Activated B cell treated with CpG ODN at 0.5 μM for 24 hours (primary cell): ENCODE measurements around the gene CCDC92B. TPM values are rescaled to one million over a fixed set of nuclear protein-coding genes. Genes with fewer than 3 reads are reported as not detected.

Experiments used
- ATAC-seq: fragments of 200-7000 bp; cut with Tn5 transposase; one replicate; pipeline ENCODE4 v1.10.0; 2021; ENCODE audit warnings: low read depth, mild to moderate bottlenecking, moderate library complexity
- CTCF ChIA-PET: fragments of 350-600 bp; sonication (Branson Sonifier 250); formaldehyde crosslinking; loops from one replicate; lab custom pipeline; 2021; ENCODE audit warnings: antibody characterized with exemption; lab: Charles Lee
- POLR2A ChIA-PET: fragments of 350-600 bp; sonication (Branson Sonifier 250); formaldehyde crosslinking; loops from one replicate; lab custom pipeline; 2021; ENCODE audit warnings: antibody characterized with exemption; lab: Charles Lee
- DNase-seq: peaks from one replicate; pipeline ENCODE4 v3.0.0; 2022
- H3K27ac Mint-ChIP-seq: one replicate; pipeline ENCODE4 v1.8.0; 2020; ENCODE audit warnings: mixed read lengths
- H3K27me3 Mint-ChIP-seq: one replicate; pipeline ENCODE4 v1.8.0; 2021; ENCODE audit warnings: mixed read lengths
- H3K36me3 Mint-ChIP-seq: one replicate; pipeline ENCODE4 v1.8.0; 2021; ENCODE audit warnings: low read depth, mixed read lengths
- H3K4me1 Mint-ChIP-seq: one replicate; pipeline ENCODE4 v1.8.0; 2021; ENCODE audit warnings: mixed read lengths
- H3K4me3 Mint-ChIP-seq: one replicate; pipeline ENCODE4 v1.8.0; 2020; ENCODE audit warnings: mild to moderate bottlenecking, mixed read lengths
- H3K9me3 Mint-ChIP-seq: one replicate; pipeline ENCODE4 v1.8.0; 2020; ENCODE audit warnings: mixed read lengths
- intact Hi-C: fragments of 100-400 bp; cut with micrococcal nuclease; formaldehyde crosslinking; loops from one replicate; pipeline ENCODE4 v1.15.1; 2024
- total RNA-seq: library from RNA; stranded (reverse); gene quantifications from 2 replicates; pipeline ENCODE4 v1.2.3, GENCODE V29; 2022
- TF ChIP-seq, protein P1 (sequence below): fragments of 200-600 bp; IDR thresholded peaks from one replicate; pipeline ENCODE4 v1.8.0; 2022; ENCODE audit warnings: antibody characterized with exemption, mild to moderate bottlenecking

Gene CCDC92B
- total RNA-seq, 1 donor from 2014 or later: not detected

DNA sequence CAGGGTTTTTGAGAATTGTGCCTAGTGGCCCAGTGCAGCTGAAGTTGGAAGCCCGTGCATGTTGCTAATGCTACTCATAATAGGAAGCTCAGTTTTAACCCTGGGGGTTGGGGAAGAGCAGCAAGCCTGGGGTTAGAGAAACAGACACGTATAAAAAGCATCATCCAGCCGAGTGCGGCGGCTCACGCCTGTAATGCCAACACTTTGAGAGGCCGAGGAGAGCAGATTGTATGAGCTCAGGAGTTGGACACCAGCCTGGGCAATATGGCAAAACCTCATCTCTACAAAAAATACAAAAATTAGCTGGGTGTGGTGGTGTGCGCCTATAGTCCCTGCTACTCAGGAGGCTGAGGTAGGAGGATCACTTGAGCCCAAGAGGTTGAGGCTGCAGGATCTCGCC is 35.6 kb downstream of the CCDC92B start:
- DNase-seq (no peak), ATAC-seq (no peak)
- H3K27me3 Mint-ChIP-seq: no peaks in the 10 kb centered on the region
- no peaks in the 10 kb centered on the region for H3K9me3 Mint-ChIP-seq
- no peak overlapping the region for H3K27ac Mint-ChIP-seq
- H3K36me3 Mint-ChIP-seq: peaks cover 1% of the 10 kb centered on the region
- POLR2A ChIA-PET: no interaction called here
- TF ChIP-seq, protein P1, sequence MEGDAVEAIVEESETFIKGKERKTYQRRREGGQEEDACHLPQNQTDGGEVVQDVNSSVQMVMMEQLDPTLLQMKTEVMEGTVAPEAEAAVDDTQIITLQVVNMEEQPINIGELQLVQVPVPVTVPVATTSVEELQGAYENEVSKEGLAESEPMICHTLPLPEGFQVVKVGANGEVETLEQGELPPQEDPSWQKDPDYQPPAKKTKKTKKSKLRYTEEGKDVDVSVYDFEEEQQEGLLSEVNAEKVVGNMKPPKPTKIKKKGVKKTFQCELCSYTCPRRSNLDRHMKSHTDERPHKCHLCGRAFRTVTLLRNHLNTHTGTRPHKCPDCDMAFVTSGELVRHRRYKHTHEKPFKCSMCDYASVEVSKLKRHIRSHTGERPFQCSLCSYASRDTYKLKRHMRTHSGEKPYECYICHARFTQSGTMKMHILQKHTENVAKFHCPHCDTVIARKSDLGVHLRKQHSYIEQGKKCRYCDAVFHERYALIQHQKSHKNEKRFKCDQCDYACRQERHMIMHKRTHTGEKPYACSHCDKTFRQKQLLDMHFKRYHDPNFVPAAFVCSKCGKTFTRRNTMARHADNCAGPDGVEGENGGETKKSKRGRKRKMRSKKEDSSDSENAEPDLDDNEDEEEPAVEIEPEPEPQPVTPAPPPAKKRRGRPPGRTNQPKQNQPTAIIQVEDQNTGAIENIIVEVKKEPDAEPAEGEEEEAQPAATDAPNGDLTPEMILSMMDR: no peak
- H3K4me1 Mint-ChIP-seq: peaks cover 29% of the 10 kb centered on the region
- CTCF ChIA-PET: no interaction called here
- H3K4me3 Mint-ChIP-seq: peak overlapping the region; percentile 11
- intact Hi-C loops: loop anchor here (5.0 to 10.0 kb wide), 2 partner anchors 111 to 1653 kb away; partner anchors contain the start of gene UBE2G1

DNA sequence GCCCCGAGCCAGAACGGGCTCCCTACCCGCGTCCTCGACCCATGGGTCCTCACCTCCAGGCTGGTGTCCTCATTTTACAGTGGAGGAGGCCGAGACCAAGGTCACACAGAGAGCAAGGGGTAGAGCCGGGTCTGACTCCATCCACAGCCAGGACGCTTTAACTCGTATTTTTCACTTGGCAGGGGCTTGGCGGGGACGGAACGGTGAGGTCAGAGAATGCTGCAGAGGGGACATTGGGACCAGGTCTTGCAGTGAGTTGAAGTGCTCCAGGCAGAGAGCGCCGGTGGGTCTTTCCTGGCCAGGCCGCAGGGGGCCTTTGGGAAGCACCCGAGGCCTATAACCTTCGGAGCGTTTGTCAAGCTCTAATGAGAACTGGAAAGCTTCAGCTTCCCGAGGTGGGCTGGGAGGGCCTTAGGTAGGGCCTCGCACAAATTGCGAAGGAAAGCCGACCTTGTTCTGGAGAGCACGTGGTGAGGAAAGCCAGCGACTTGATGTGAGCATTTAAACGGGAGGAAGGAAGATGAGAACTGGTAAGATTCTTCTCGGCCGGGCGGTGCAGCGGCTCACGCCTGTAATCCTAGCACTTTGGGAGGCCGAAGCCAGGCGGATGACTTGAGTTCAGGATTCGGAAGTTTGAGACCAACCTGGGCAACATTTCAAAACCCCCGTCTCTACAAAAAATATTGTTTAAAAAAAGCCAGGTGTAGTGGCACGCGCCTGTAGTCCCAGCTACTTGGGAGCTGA is 37.0 kb downstream of the CCDC92B start:
- intact Hi-C loops: loop anchor here (5.0 to 10.0 kb wide), 2 partner anchors 112 to 1655 kb away; partner anchors contain the start of gene UBE2G1
- Mint-ChIP-seq H3K4me3 (peak overlapping the region; percentile 90), H3K36me3 (peaks cover 1% of the 10 kb centered on the region), H3K4me1 (peaks cover 37% of the 10 kb centered on the region), H3K9me3 (no peaks in the 10 kb centered on the region), H3K27me3 (no peaks in the 10 kb centered on the region), H3K27ac (peak overlapping the region; percentile 76)
- POLR2A ChIA-PET: interaction anchor here (0.7 to 1.0 kb wide), 3 partner anchors 9 to 1592 kb away, joined by 5 to 7 read pairs (median 5); no protein-coding TSS in a partner anchor
- TF ChIP-seq, protein P1: no peak
- CTCF ChIA-PET: no interaction called here
- DNase-seq: no peak
- no peak for ATAC-seq

DNA sequence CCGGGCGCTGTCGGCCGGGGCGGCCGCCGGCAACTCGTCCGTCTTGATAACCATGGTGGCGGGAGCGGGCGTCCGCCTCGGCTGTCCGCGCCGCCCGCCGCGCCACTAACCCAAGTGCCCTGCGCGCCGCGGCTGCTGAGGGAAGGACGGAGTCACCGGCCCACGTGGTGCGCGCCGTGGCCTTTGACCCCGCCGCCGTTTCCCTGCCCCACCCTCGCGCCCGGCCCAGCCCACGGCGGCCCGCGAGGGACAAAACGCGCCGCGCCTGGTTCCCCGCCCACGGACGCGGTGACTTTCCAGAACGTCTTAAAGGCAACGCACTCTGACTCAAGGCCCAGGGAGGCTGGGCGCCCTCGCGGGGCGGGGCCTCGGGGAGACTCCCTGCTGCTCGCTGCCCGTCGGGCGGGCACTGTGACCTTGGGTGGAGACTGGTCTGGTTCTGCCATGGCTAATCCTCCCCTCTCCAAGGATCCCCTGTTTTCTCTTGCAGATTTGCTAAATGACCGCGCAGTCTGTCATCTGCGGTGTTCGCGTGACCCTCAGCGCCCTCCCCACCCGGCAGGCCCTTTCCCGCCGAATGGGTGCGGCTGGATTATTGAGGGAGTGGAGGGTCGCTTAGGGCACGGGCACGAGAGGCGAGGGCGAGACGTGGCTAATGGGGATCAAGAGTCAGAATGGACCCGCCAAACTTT is 37.7 kb downstream of the CCDC92B start, which contains the start of gene CLUH:
CLUH (minus strand) TSS at position 157 of the 692 bp plus-strand sequence; CDS start at position 54, 103 bp downstream.
- ATAC-seq (peak; percentile 83), DNase-seq (peak; percentile 96)
- peak within 1 kb of the TSS; percentile 83 for H3K27ac Mint-ChIP-seq
- POLR2A ChIA-PET: interaction anchor here (1.0 kb wide), 1 partner anchor 10 kb away, joined by 5 read pairs; no protein-coding TSS in a partner anchor
- peak within 1 kb of the TSS; percentile 90 for H3K4me3 Mint-ChIP-seq
- TF ChIP-seq, protein P1: no peak
- CTCF ChIA-PET: no interaction called here
- H3K9me3 Mint-ChIP-seq: no peaks in the 10 kb centered on the region
- H3K36me3 Mint-ChIP-seq: peaks cover 1% of the 10 kb centered on the region
- no peaks in the 10 kb centered on the region for H3K27me3 Mint-ChIP-seq
- intact Hi-C loops: loop anchor here (1.0 to 10.0 kb wide), 6 partner anchors 113 to 1656 kb away; partner anchors contain the start of genes METTL16, PAFAH1B1 and UBE2G1
- H3K4me1 Mint-ChIP-seq: peaks cover 37% of the 10 kb centered on the region

DNA sequence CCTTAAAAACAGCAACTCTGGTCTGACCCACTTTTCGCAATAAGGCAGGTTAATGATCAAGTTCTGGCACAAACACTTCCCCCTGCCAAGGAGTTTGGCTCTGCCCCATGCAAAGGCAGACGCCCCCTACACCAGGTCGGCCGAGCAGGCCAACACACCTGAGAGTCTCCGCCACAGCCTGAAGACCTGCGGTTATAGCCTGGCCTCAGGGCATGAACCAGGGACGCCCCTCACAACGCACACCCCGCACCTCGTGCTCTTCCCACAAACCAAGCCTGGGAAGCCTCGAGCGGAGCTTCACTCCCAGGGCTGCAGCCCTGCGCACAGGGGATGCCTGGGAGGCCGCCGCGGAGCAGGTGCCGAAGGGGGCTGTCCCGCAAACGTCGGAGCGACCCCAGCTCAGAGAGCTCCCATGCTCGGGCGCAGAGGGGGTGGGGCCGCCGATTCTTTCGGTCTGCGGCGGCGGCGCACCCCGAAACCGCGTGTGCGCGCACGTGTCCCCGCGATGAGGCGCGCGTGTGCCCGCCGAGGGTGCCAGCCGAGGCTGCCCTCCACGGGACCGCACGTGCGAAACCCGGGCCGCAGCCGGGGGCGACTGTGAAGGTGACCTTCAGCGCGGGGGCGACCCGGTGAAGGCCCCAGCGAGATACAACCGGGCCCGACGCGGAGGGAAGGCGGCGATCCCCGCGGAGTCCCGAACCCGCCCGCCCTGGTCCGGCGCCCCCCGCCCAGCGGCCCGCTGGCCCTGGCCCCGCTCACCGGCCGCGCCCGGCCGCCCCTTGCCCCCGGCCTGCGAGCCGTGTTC is 38.4 kb downstream of the CCDC92B start:
- ATAC-seq: no peak
- peaks cover 41% of the 10 kb centered on the region for H3K4me1 Mint-ChIP-seq
- no peaks in the 10 kb centered on the region for H3K9me3 Mint-ChIP-seq
- POLR2A ChIA-PET: interaction anchor here (0.9 to 1.8 kb wide), 2 partner anchors 103 to 309 kb away, joined by 3 to 5 read pairs; no protein-coding TSS in a partner anchor
- peaks cover 1% of the 10 kb centered on the region for H3K36me3 Mint-ChIP-seq
- DNase-seq: no peak
- intact Hi-C loops: loop anchor here (1.0 to 10.0 kb wide), 6 partner anchors 114 to 1656 kb away; partner anchors contain the start of genes METTL16, PAFAH1B1 and UBE2G1
- peak overlapping the region; percentile 83 for H3K27ac Mint-ChIP-seq
- no peaks in the 10 kb centered on the region for H3K27me3 Mint-ChIP-seq
- TF ChIP-seq, protein P1: no peak
- H3K4me3 Mint-ChIP-seq: peak overlapping the region; percentile 90
- CTCF ChIA-PET: no interaction called here
